Ishikawa (cell line): ENCODE data around the gene OGT.

Source experiments
- CEBPB ChIP-seq: IDR thresholded peaks from 2 replicates; pipeline ENCODE4 v1.6.1; 2012
- CREB1 ChIP-seq: IDR thresholded peaks from 2 replicates; pipeline ENCODE4 v1.6.1; 2012; ENCODE audit warnings: low read depth
- EGR1 ChIP-seq: IDR thresholded peaks from 2 replicates; pipeline ENCODE4 v1.6.1; 2012
- EP300 ChIP-seq: IDR thresholded peaks from 2 replicates; pipeline ENCODE4 v1.6.1; 2012; ENCODE audit warnings: borderline replicate concordance
- FOXM1 ChIP-seq: IDR thresholded peaks from 2 replicates; pipeline ENCODE4 v1.6.1; 2012; ENCODE audit warnings: low read depth, borderline replicate concordance
- NFIC ChIP-seq: IDR thresholded peaks from 2 replicates; pipeline ENCODE4 v1.6.1; 2012
- RAD21 ChIP-seq: IDR thresholded peaks from 2 replicates; pipeline ENCODE4 v1.6.1; 2012; ENCODE audit warnings: low read depth
- TAF1 ChIP-seq: IDR thresholded peaks from 2 replicates; pipeline ENCODE4 v1.6.1; 2012; ENCODE audit warnings: low read depth, mild to moderate bottlenecking
- TCF12 ChIP-seq: IDR thresholded peaks from 2 replicates; pipeline ENCODE4 v1.6.1; 2012; ENCODE audit warnings: low read depth
- TEAD4 ChIP-seq: IDR thresholded peaks from 2 replicates; pipeline ENCODE4 v1.6.1; 2012
- USF1 ChIP-seq: IDR thresholded peaks from 2 replicates; pipeline ENCODE4 v1.6.1; 2012
- YY1 ChIP-seq: IDR thresholded peaks from 2 replicates; pipeline ENCODE4 v1.6.1; 2012; ENCODE audit warnings: low read depth
- ZBTB7A ChIP-seq: IDR thresholded peaks from 2 replicates; pipeline ENCODE4 v1.6.1; 2012; ENCODE audit warnings: low read depth
- TF ChIP-seq, protein P1 (sequence below): IDR thresholded peaks from 2 replicates; pipeline ENCODE4 v1.6.1; 2012
- TF ChIP-seq, protein P2 (sequence below): IDR thresholded peaks from 2 replicates; pipeline ENCODE4 v1.6.1; 2012; ENCODE audit warnings: low read depth, mild to moderate bottlenecking

OGT gene

DNA sequence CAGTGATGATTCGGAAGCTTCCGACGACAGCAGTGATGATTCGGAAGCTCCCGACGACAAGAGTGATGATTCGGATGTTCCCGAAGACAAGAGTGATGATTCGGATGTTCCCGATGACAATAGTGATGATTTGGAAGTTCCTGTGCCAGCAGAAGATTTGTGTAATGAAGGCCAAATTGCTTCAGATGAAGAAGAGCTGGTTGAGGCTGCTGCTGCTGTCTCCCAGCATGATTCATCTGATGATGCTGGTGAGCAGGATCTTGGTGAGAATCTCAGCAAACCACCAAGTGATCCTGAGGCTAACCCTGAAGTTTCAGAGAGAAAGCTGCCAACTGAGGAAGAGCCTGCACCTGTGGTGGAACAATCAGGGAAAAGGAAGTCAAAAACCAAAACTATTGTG lies 71.2 kb downstream of the OGT start:
- TF ChIP-seq RAD21 (no peak), TAF1 (no peak), EP300 (no peak)

GRCh38 chrX:71604796-71605568 lies 72.1 kb downstream of the OGT start:
- TF ChIP-seq, protein P1, sequence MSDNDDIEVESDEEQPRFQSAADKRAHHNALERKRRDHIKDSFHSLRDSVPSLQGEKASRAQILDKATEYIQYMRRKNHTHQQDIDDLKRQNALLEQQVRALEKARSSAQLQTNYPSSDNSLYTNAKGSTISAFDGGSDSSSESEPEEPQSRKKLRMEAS = no peak
- TF ChIP-seq EGR1 (no peak), ZBTB7A (no peak), CREB1 (no peak)
- TF ChIP-seq, protein P2, sequence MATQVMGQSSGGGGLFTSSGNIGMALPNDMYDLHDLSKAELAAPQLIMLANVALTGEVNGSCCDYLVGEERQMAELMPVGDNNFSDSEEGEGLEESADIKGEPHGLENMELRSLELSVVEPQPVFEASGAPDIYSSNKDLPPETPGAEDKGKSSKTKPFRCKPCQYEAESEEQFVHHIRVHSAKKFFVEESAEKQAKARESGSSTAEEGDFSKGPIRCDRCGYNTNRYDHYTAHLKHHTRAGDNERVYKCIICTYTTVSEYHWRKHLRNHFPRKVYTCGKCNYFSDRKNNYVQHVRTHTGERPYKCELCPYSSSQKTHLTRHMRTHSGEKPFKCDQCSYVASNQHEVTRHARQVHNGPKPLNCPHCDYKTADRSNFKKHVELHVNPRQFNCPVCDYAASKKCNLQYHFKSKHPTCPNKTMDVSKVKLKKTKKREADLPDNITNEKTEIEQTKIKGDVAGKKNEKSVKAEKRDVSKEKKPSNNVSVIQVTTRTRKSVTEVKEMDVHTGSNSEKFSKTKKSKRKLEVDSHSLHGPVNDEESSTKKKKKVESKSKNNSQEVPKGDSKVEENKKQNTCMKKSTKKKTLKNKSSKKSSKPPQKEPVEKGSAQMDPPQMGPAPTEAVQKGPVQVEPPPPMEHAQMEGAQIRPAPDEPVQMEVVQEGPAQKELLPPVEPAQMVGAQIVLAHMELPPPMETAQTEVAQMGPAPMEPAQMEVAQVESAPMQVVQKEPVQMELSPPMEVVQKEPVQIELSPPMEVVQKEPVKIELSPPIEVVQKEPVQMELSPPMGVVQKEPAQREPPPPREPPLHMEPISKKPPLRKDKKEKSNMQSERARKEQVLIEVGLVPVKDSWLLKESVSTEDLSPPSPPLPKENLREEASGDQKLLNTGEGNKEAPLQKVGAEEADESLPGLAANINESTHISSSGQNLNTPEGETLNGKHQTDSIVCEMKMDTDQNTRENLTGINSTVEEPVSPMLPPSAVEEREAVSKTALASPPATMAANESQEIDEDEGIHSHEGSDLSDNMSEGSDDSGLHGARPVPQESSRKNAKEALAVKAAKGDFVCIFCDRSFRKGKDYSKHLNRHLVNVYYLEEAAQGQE = no peak

GRCh38 chrX:71606536-71607216 lies 73.8 kb downstream of the OGT start:
- TF ChIP-seq, protein P2 = no peak
- TF ChIP-seq TAF1 (no peak), TCF12 (no peak), USF1 (no peak), FOXM1 (no peak), TEAD4 (no peak), CREB1 (no peak), NFIC (no peak), RAD21 (no peak), EGR1 (no peak), EP300 (no peak), ZBTB7A (no peak), YY1 (no peak), CEBPB (no peak)
- TF ChIP-seq, protein P1 = no peak

DNA sequence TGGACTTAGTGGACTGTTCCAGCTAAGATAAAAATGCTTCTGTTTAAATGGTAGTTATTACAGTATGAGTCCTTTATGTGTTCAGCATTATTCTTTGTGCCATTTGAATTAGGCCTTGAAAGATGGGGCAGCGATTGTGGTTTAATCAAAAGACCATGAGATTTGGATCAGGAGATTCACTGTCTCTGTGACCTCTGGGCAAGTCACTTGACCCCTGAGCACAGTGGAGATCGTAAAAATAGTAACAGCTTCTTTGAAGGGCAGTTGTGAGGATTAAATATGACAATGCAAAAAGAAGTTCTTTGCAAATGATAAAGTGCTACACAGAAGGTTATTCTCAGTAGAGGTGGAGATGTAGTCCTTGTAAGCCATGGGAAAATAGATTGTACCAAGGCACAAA lies 74.6 kb downstream of the OGT start:
- TF ChIP-seq, protein P1 = no peak
- TF ChIP-seq TAF1 (no peak), EP300 (no peak), CREB1 (no peak), ZBTB7A (no peak), YY1 (no peak), EGR1 (no peak), USF1 (no peak), CEBPB (no peak), FOXM1 (no peak), TEAD4 (no peak), NFIC (no peak), TCF12 (no peak), RAD21 (no peak)
- TF ChIP-seq, protein P2 = no peak
